Activated CD4-positive, alpha-beta memory T cell treated with anti-CD3 and anti-CD28 coated beads for 36 hours (primary cell): ENCODE measurements around the gene RNASE7. TPM values are rescaled to one million over a fixed set of nuclear protein-coding genes. Genes with fewer than 3 reads are reported as not detected.

ENCODE experiments used
- CTCF ChIA-PET: fragments of 350-600 bp; sonication (Branson Sonifier 250); formaldehyde crosslinking; loops from one replicate; lab custom pipeline; 2021; ENCODE audit warnings: antibody characterized with exemption, inconsistent platforms; lab: Charles Lee
- POLR2A ChIA-PET: fragments of 350-600 bp; sonication (Branson Sonifier 250); formaldehyde crosslinking; loops from one replicate; lab custom pipeline; 2021; ENCODE audit warnings: antibody characterized with exemption; lab: Charles Lee
- DNase-seq: peaks from one replicate; pipeline ENCODE4 v3.0.0-alpha.2; 2020
- H3K27ac Mint-ChIP-seq: one replicate; pipeline ENCODE4 v1.8.0; 2021; ENCODE audit warnings: mixed read lengths
- H3K27me3 Mint-ChIP-seq: one replicate; pipeline ENCODE4 v1.8.0; 2021; ENCODE audit warnings: mixed read lengths
- H3K36me3 Mint-ChIP-seq: one replicate; pipeline ENCODE4 v1.8.0; 2021; ENCODE audit warnings: mixed read lengths
- H3K4me1 Mint-ChIP-seq: one replicate; pipeline ENCODE4 v1.8.0; 2021; ENCODE audit warnings: low read depth, mixed read lengths
- H3K4me3 Mint-ChIP-seq: one replicate; pipeline ENCODE4 v1.8.0; 2021; ENCODE audit warnings: mild to moderate bottlenecking, mixed read lengths
- H3K9me3 Mint-ChIP-seq: one replicate; pipeline ENCODE4 v1.8.0; 2021; ENCODE audit warnings: mixed read lengths
- intact Hi-C: fragments of 100-400 bp; cut with micrococcal nuclease; formaldehyde crosslinking; loops from one replicate; pipeline ENCODE4 v1.15.1; 2023
- total RNA-seq, 2 experiments: library from RNA; stranded (reverse); gene quantifications; one replicate each; pipeline ENCODE4 v1.2.3, GENCODE V29; 2021

The RNASE7 gene
- total RNA-seq, 2 experiments from 2014 or later = not detected

DNA sequence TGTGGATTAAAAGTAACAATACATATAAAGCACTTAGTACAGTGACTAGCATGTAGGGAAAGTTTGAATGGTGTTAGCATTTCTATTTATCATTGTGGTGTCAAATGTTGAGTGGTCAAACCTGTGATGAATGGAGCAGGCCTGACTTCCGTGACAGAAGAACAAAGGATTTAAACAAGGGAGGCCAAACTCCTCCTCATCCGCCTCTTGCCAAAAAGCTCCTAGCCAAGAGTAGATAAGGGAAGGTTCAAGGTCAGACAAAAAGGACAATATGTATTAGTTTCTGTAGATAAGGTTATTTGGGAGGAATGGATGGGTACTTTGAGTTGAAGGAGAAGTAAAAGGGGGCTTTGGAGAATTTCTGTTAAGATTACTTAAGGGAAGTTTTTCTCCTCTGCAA is 6.5 kb downstream of the RNASE7 start:
- intact Hi-C loops = no loop called here
- H3K27ac Mint-ChIP-seq = no peak overlapping the region
- peaks cover 8% of the 10 kb centered on the region for H3K4me1 Mint-ChIP-seq
- no peak for DNase-seq
- ChIA-PET CTCF (interaction anchor here (1.1 to 2.6 kb wide), 4 partner anchors 20 to 56 kb away, joined by 3 to 8 read pairs (median 5); no protein-coding TSS in a partner anchor), POLR2A (interaction anchor here (1.0 kb wide), 1 partner anchor 76 kb away, joined by 3 read pairs; no protein-coding TSS in a partner anchor)
- H3K4me3 Mint-ChIP-seq = no peak overlapping the region
- no peaks in the 10 kb centered on the region for H3K36me3 Mint-ChIP-seq
- H3K9me3 Mint-ChIP-seq = no peaks in the 10 kb centered on the region
- peaks cover 5% of the 10 kb centered on the region for H3K27me3 Mint-ChIP-seq

DNA sequence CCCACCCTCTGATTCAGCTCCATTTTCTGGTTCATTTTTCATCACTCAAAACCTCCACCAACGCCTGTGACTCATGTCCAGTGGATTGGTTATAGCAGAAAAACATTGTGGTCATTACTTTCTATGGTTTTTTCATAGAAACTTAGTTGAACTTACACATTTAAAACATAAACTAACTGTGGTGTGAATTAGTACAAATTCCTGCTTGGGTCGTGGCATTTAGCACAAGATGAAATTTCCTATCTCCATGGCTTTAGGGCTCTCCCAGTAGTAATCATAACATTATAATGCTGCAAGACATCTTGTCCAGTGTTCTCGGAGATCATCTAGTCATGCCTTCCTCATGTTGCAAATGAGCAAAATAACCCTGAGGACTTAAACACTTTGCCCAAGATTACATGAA is 7.1 kb downstream of the RNASE7 start:
- intact Hi-C loops = no loop called here
- Mint-ChIP-seq H3K4me3 (no peak overlapping the region), H3K27ac (no peak overlapping the region), H3K27me3 (peaks cover 5% of the 10 kb centered on the region), H3K36me3 (no peaks in the 10 kb centered on the region), H3K9me3 (no peaks in the 10 kb centered on the region), H3K4me1 (peaks cover 11% of the 10 kb centered on the region)
- ChIA-PET POLR2A (no interaction called here), CTCF (interaction anchor here (1.1 to 2.6 kb wide), 2 partner anchors 35 to 55 kb away, joined by 4 to 8 read pairs; no protein-coding TSS in a partner anchor)
- DNase-seq = no peak

DNA sequence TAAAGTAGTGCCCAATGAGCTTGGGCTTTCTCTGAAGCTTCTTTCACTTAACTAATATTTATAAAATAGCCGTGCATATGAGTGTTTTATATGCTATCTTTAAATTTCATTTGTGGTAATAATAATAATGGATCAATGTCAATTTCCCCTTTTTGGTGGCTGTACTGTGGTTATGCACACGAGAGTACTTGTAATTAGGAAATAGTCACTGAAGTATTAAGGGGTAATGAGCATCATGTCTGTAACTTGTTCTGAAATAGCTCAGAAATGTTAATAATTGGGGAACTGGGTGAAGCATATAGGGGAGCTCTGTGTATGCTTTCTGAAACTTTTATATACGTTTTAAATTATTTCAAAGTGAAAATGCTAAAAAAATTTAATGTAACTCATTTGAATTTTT is 8.4 kb downstream of the RNASE7 start:
- Mint-ChIP-seq H3K36me3 (no peaks in the 10 kb centered on the region), H3K4me1 (peaks cover 6% of the 10 kb centered on the region), H3K9me3 (no peaks in the 10 kb centered on the region), H3K27ac (no peak overlapping the region), H3K27me3 (peaks cover 5% of the 10 kb centered on the region), H3K4me3 (no peak overlapping the region)
- ChIA-PET POLR2A (no interaction called here), CTCF (interaction anchor here (1.5 kb wide), 1 partner anchor 45 kb away, joined by 3 read pairs; no protein-coding TSS in a partner anchor)
- DNase-seq = no peak
- intact Hi-C loops = no loop called here

DNA sequence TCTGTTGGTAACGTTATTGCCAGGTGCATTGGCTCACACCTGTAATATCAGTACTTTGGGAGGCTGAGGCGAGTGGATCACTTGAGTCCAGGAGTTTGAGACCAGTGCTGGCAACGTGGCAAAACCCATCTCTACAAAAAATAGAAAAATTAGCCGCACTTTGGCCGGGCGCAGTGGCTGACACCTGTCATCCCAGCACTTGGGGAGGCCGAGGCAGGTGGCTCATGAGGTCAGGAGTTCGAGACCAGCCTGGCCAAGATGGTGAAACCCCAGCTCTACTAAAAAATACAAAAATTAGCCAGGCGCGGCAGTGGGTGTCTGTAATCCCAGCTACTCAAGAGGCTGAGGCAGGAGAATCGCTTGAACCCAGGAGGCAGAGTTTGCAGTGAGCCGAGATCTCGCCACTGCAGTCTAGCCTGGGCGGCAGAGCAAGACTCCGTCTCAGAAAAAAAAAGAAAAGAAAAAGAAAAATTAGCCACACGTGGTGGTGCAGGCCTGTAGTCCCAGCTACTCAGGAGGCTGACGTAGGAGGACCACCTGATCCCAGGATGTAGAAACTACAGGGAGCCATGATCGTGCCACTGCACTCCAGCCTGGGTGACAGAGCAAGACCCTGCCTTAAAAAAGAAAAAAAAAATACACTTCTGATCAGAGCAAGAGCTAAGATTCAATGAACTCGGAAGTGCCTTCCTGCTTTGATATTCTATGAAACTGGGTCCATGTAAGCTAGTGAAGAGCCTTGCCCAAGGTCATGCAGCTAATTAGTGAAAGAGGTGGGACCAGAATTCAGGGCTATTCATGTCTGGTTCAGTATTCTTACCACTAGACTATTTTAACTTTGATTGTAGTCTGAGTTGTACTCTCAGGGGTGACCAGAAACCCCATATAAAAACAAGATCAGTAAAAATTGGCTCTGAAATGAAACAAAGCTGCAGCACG is 11.3 kb downstream of the RNASE7 start:
- Mint-ChIP-seq H3K27ac (no peak overlapping the region), H3K36me3 (no peaks in the 10 kb centered on the region), H3K4me3 (no peak overlapping the region), H3K27me3 (peaks cover 2% of the 10 kb centered on the region), H3K9me3 (no peaks in the 10 kb centered on the region), H3K4me1 (peaks cover 6% of the 10 kb centered on the region)
- ChIA-PET POLR2A (no interaction called here), CTCF (interaction anchor here (0.9 kb wide), 1 partner anchor 471 kb away, joined by 3 read pairs; no protein-coding TSS in a partner anchor)
- no peak for DNase-seq
- intact Hi-C loops = no loop called here

DNA sequence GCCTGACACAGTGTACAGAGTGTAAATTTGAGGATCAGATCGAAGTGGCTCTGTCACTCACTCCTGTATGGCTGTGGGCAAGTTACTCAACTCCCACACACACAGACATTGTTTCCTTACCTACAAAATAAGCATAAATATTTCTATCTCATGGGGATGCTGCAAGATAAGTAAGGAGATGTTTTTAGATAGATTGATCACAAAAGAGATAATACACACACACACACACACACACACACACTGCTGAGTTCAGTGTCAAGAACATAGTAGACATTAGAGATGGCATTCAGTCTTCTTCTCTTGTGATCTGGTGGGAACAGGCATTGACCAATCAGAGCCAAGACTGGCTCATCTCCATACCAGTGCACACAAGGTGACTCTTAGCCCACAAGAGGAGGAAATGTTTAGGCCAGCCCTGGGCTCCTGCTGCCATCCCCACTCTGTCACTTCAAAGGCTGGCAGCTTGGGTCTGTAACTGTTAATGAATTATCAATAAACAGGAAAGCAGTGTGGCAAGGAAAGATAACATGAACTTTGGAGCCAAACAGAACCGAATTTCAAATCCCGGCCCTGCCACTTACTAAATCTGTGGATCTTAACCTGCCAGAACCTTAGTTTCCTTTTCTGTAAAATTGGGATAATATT is 12.1 kb downstream of the RNASE7 start:
- no peak for DNase-seq

DNA sequence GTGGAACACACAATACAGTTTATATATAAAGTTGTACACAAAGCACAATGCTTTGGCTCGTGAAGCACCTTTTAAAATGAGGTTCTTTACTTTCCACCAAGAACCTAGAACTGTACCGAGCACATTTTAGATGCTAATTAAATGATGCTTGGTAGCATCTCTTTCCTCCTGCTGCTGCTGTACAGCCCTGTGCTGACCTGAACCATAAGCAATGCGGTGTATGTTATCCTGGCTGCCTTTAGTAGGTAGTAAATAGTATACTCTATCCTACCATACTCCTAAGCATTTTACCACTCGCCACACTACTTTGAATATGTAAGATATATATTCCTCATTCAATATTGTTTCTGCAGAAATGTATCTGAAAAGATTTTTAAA is 12.6 kb downstream of the RNASE7 start:
- DNase-seq = no peak
- ChIA-PET POLR2A (no interaction called here), CTCF (no interaction called here)
- no peaks in the 10 kb centered on the region for H3K36me3 Mint-ChIP-seq
- peaks cover 3% of the 10 kb centered on the region for H3K27me3 Mint-ChIP-seq
- no peak overlapping the region for H3K4me3 Mint-ChIP-seq
- peaks cover 6% of the 10 kb centered on the region for H3K4me1 Mint-ChIP-seq
- no peak overlapping the region for H3K27ac Mint-ChIP-seq
- intact Hi-C loops = no loop called here
- no peaks in the 10 kb centered on the region for H3K9me3 Mint-ChIP-seq

More for the DNA sequence above, 12.1 kb downstream of the RNASE7 start:
- no peak overlapping the region for H3K27ac Mint-ChIP-seq
- H3K4me1 Mint-ChIP-seq = peaks cover 6% of the 10 kb centered on the region
- H3K36me3 Mint-ChIP-seq = no peaks in the 10 kb centered on the region
- peaks cover 2% of the 10 kb centered on the region for H3K27me3 Mint-ChIP-seq
- H3K9me3 Mint-ChIP-seq = no peaks in the 10 kb centered on the region
- intact Hi-C loops = no loop called here
- POLR2A ChIA-PET = no interaction called here
- H3K4me3 Mint-ChIP-seq = no peak overlapping the region
- CTCF ChIA-PET = interaction anchor here (0.9 kb wide), 1 partner anchor 470 kb away, joined by 3 read pairs; no protein-coding TSS in a partner anchor

DNA sequence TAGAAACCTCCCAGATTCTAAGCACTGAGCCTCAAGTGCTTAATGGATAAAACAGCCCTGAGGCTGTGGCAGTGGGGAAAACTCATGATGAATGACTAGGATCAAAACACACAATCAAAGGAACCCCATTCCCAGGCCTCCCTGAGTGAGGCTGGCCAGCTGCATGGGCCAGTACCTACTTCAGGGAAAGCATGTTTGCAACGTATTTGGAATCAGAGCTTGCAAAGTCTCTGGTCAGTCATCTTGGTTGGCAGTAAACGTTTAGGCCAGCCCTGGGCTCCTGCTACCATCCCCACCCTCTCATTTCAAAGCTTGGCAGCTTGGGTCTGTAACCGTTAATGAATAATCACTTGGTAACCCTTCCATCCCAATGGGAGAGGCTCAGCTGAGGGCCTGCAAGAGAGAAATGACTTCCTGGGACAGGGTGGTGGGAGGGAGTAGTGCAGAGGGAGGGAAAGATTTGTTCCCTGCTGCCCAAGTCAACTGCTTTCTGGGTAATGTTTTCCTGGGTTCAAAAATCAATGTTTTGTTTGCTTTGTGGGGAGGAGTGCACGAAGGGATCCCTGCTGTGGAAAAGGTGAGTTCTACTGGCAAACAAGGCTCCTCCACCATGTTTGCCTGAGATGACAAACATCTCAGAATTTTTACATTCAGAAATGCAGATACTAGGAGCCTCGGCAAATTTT is 13.4 kb downstream of the RNASE7 start:
- Mint-ChIP-seq H3K9me3 (no peaks in the 10 kb centered on the region), H3K27me3 (peaks cover 7% of the 10 kb centered on the region), H3K4me3 (no peak overlapping the region), H3K36me3 (no peaks in the 10 kb centered on the region), H3K4me1 (peaks cover 6% of the 10 kb centered on the region), H3K27ac (no peak overlapping the region)
- POLR2A ChIA-PET = no interaction called here
- DNase-seq = no peak
- intact Hi-C loops = no loop called here
- CTCF ChIA-PET = interaction anchor here (1.7 kb wide), 1 partner anchor 37 kb away, joined by 3 read pairs; no protein-coding TSS in a partner anchor

DNA sequence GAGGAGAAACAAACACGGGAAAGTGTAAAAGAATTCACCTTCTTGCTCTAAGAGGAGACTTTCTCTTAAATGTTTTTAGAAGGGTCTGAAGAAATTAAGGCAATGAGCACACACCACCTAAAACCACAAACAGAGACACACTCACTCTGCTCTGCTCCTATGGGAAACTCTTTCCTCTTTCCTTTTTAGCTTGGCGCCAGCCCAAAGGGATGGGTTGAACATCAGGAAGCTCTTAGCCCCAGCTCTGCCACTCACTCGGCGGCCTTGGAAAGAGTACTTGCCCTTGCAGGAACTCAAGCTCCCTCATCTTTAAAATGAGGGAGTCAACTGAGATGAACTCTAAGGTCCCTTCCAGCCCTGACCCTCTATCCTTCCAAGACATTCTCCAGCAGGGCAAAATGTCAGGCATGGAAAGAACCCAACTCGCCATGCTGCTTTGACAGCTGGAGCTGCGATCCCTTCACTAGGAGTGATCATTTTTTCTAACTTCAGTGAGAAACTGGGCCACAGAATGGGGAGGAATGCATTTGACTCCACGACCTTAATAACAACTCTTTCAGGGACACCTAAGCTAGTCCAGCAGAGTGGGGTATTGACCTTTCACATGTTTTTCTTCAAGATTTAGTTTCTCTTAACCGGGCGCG is 14.5 kb downstream of the RNASE7 start:
- POLR2A ChIA-PET = no interaction called here
- H3K36me3 Mint-ChIP-seq = no peaks in the 10 kb centered on the region
- no peak for DNase-seq
- CTCF ChIA-PET = interaction anchor here (1.1 to 1.7 kb wide), 3 partner anchors 38 to 58 kb away, joined by 3 to 5 read pairs (median 3); partner anchors contain the start of gene SLC39A2
- intact Hi-C loops = no loop called here
- H3K9me3 Mint-ChIP-seq = no peaks in the 10 kb centered on the region
- peaks cover 6% of the 10 kb centered on the region for H3K4me1 Mint-ChIP-seq
- no peak overlapping the region for H3K4me3 Mint-ChIP-seq
- H3K27me3 Mint-ChIP-seq = peaks cover 6% of the 10 kb centered on the region
- no peak overlapping the region for H3K27ac Mint-ChIP-seq

DNA sequence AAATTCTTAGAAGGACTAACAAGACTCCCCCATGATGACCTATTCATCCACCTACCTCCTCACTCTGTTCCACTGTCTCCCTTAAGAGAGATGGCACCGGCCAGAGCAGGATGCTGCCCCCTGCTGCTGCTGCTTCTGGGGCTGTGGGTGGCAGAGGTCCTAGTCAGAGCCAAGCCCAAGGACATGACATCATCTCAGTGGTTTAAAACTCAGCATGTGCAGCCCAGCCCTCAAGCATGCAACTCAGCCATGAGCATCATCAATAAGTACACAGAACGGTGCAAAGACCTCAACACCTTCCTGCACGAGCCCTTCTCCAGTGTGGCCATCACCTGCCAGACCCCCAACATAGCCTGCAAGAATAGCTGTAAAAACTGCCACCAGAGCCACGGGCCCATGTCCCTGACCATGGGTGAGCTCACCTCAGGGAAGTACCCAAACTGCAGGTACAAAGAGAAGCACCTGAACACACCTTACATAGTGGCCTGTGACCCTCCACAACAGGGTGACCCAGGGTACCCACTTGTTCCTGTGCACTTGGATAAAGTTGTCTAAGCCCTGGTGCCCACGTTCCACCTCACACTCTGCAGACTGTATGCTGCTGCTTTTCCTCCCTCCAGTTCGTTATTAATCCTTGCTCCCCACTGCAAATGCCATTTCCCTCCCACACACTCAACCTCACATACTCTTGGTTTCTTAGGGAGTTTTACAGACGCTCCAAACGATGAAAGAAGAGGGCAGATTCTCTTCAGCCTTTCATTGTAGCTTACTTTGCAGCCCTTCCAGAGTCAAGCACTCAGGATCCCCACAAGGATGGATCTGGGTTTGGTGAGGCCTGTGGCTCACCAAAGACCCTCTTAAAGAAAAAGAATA is 15.9 kb downstream of the RNASE7 start, which contains the start of gene RNASE8:
Gene RNASE8 (plus strand): TSS at position 20 of the 873 bp plus-strand sequence. CDS start 71 bp downstream, at position 91.
- ChIA-PET CTCF (interaction anchor here (1.2 to 1.8 kb wide), 3 partner anchors 34 to 59 kb away, joined by 3 to 5 read pairs (median 5); partner anchors contain the start of gene SLC39A2), POLR2A (interaction anchor here (0.6 kb wide), 1 partner anchor 346 kb away, joined by 5 read pairs; no protein-coding TSS in a partner anchor)
- H3K36me3 Mint-ChIP-seq = no peaks in the 10 kb centered on the region
- no peak for DNase-seq
- no peak within 1 kb of the TSS for H3K27ac Mint-ChIP-seq
- intact Hi-C loops = no loop called here
- H3K4me1 Mint-ChIP-seq = peaks cover 6% of the 10 kb centered on the region
- peaks cover 8% of the 10 kb centered on the region for H3K27me3 Mint-ChIP-seq
- no peak within 1 kb of the TSS for H3K4me3 Mint-ChIP-seq
- H3K9me3 Mint-ChIP-seq = no peaks in the 10 kb centered on the region

DNA sequence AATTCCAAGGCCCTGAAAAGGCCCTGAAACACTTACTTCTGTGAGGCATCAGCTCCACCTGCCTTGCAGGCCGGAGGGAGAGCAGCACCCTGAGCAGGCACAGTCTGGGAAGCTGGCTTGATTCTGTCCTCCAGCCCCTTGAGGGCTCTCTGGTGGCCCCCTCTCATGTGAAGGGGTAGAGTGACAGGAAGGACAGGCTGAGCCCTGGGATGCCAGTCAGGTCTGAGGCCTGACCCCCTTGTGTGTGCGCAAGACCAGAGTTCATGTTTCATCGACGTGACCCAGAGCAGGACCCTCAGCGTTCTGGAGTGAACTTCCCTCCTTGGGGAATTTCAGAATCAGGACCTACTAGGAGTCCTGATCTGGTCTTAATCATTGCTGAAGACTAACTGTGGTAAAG is 16.7 kb downstream of the RNASE7 start:
- no peak for DNase-seq
- intact Hi-C loops = no loop called here

More for the DNA sequence above, 16.7 kb downstream of the RNASE7 start:
- Mint-ChIP-seq H3K36me3 (no peaks in the 10 kb centered on the region), H3K27ac (no peak overlapping the region), H3K9me3 (no peaks in the 10 kb centered on the region), H3K4me1 (peaks cover 4% of the 10 kb centered on the region), H3K27me3 (peaks cover 11% of the 10 kb centered on the region), H3K4me3 (no peak overlapping the region)
- CTCF ChIA-PET = interaction anchor here (1.5 to 1.8 kb wide), 2 partner anchors 33 to 44 kb away, joined by 5 read pairs; no protein-coding TSS in a partner anchor
- POLR2A ChIA-PET = no interaction called here
